Panc1 (cell line): ENCODE measurements around the gene SUPV3L1. TPM values are rescaled to one million over a fixed set of nuclear protein-coding genes. Genes with fewer than 3 reads are reported as not detected.

Experiments
- ATAC-seq: fragments of 200-7000 bp; cut with Tn5 transposase; 2 replicates; pipeline ENCODE4 v1.9.1; 2020; ENCODE audit warnings: mild to moderate bottlenecking, moderate library complexity
- BruUV-seq: library from RNA; stranded (reverse); fragments of 400-500 nt; replicated peaks from 2 replicates; lab custom pipeline; 2021; lab: Mats Ljungman, UMichigan
- CTCF ChIA-PET: fragments of 300-600 bp; sonication (Branson Sonifier 250); formaldehyde crosslinking; loops from one replicate; lab custom pipeline; 2022; ENCODE audit warnings: antibody characterized with exemption; lab: Charles Lee
- POLR2A ChIA-PET: fragments of 300-600 bp; sonication (Branson Sonifier 250); formaldehyde crosslinking; loops from one replicate; lab custom pipeline; 2022; ENCODE audit warnings: antibody characterized with exemption; lab: Charles Lee
- DNase-seq: peaks from one replicate; pipeline ENCODE4 v3.0.0-alpha.2; 2010; ENCODE audit warnings: low read depth, low spot score
- H3K27ac ChIP-seq: 2 replicates; pipeline ENCODE4 v1.5.1; 2011; ENCODE audit warnings: mild to moderate bottlenecking, low read length, inconsistent platforms
- H3K27me3 ChIP-seq: fragments of 200-500 bp; sonication (Bioruptor generic); 2 replicates; pipeline ENCODE4 v1.6.0; 2014; ENCODE audit warnings: low read length, inconsistent platforms; ENCODE audit not compliant: control insufficient read depth, insufficient read depth
- H3K36me3 ChIP-seq: fragments of 200-500 bp; sonication (Bioruptor generic); 2 replicates; pipeline ENCODE4 v1.5.1; 2014; ENCODE audit warnings: inconsistent platforms, mild to moderate bottlenecking, low read length, moderate library complexity; ENCODE audit not compliant: control insufficient read depth, insufficient read depth
- H3K4me1 ChIP-seq: 2 replicates; pipeline ENCODE4 v1.5.1; 2011; ENCODE audit warnings: inconsistent platforms, mild to moderate bottlenecking, low read length, moderate library complexity; ENCODE audit not compliant: control insufficient read depth, insufficient read depth
- H3K4me3 ChIP-seq, 2 experiments: 2 replicates each; pipeline ENCODE4 v1.5.1; 2011 to 2012; ENCODE audit warnings: low read depth in 2 of 2, low read length in 2 of 2, mild to moderate bottlenecking in 2 of 2, inconsistent platforms in 1 of 2, moderate library complexity in 1 of 2
- H3K9me3 ChIP-seq: fragments of 200-500 bp; sonication (Bioruptor generic); 2 replicates; pipeline ENCODE4 v1.5.1; 2014; ENCODE audit warnings: low read depth, mild to moderate bottlenecking, inconsistent platforms, low read length, moderate library complexity; ENCODE audit not compliant: control insufficient read depth, insufficient read depth
- POLR2AphosphoS5 ChIP-seq: IDR thresholded peaks from 2 replicates; pipeline ENCODE4 v1.6.1; 2012; ENCODE audit warnings: mild to moderate bottlenecking, low read depth, low read length, moderate library complexity
- SIN3A ChIP-seq: IDR thresholded peaks from 2 replicates; pipeline ENCODE4 v1.6.1; 2012; ENCODE audit warnings: low read depth, mild to moderate bottlenecking, low read length, moderate library complexity, borderline replicate concordance; ENCODE audit not compliant: insufficient read depth
- TCF7L2 ChIP-seq: IDR thresholded peaks from 2 replicates; pipeline ENCODE4 v1.6.1; 2011; ENCODE audit warnings: mild to moderate bottlenecking, low read depth, low read length, inconsistent platforms
- in situ Hi-C: cut with HindIII; loops from 2 replicates; pipeline ENCODE4 v1.10.0; 2016; ENCODE audit warnings: low sequenced_read_pairs, low pct_unique_long_range_greater_than_20kb
- intact Hi-C: fragments of 100-400 bp; cut with micrococcal nuclease; formaldehyde crosslinking; loops from one replicate; pipeline ENCODE4 v1.10.0; 2022; ENCODE audit not compliant: unreplicated experiment
- total RNA-seq: library from RNA; stranded (reverse); gene quantifications from one replicate; pipeline ENCODE4 v1.2.1, GENCODE V29; 2021; ENCODE audit not compliant: unreplicated experiment
- TF ChIP-seq, protein P1 (sequence below), 2 experiments: IDR thresholded peaks; 2 replicates each; pipeline ENCODE4 v1.6.1; 2011 to 2012; ENCODE audit warnings: low read depth in 2 of 2, control low read depth in 1 of 2, low read length in 1 of 2, mild to moderate bottlenecking in 1 of 2, moderate library complexity in 1 of 2; ENCODE audit not compliant: insufficient read depth in 1 of 2
- TF ChIP-seq, protein P2 (sequence below): fragments of 450-650 bp; IDR thresholded peaks from 2 replicates; pipeline ENCODE4 v1.5.1; 2017; ENCODE audit warnings: mild to moderate bottlenecking

Gene SUPV3L1
- total RNA-seq, 1 experiment from 2014 or later = 65.0 TPM

GRCh38 chr10:69211524-69211923 is 31.5 kb downstream of the SUPV3L1 start:
- Histone ChIP-seq H3K4me3 (no peak overlapping the region), H3K27me3 (no peaks in the 10 kb centered on the region), H3K36me3 (peaks cover 9% of the 10 kb centered on the region), H3K4me1 (peaks cover 8% of the 10 kb centered on the region; the same call in 1 of the 2 replicates), H3K27ac (no peak overlapping the region), H3K9me3 (no peaks in the 10 kb centered on the region)
- ATAC-seq (no peak), DNase-seq (no peak)
- in situ Hi-C loops (no loop called here), intact Hi-C loops (no loop called here)
- no TSS peak for BruUV-seq
- ChIA-PET CTCF (interaction anchor here (0.6 to 1.0 kb wide), 2 partner anchors 8 to 25 kb away, joined by 4 to 5 read pairs; no protein-coding TSS in a partner anchor), POLR2A (no interaction called here)
- no peak for TF ChIP-seq SIN3A
- TF ChIP-seq TCF7L2 = no peak
- TF ChIP-seq, protein P1, sequence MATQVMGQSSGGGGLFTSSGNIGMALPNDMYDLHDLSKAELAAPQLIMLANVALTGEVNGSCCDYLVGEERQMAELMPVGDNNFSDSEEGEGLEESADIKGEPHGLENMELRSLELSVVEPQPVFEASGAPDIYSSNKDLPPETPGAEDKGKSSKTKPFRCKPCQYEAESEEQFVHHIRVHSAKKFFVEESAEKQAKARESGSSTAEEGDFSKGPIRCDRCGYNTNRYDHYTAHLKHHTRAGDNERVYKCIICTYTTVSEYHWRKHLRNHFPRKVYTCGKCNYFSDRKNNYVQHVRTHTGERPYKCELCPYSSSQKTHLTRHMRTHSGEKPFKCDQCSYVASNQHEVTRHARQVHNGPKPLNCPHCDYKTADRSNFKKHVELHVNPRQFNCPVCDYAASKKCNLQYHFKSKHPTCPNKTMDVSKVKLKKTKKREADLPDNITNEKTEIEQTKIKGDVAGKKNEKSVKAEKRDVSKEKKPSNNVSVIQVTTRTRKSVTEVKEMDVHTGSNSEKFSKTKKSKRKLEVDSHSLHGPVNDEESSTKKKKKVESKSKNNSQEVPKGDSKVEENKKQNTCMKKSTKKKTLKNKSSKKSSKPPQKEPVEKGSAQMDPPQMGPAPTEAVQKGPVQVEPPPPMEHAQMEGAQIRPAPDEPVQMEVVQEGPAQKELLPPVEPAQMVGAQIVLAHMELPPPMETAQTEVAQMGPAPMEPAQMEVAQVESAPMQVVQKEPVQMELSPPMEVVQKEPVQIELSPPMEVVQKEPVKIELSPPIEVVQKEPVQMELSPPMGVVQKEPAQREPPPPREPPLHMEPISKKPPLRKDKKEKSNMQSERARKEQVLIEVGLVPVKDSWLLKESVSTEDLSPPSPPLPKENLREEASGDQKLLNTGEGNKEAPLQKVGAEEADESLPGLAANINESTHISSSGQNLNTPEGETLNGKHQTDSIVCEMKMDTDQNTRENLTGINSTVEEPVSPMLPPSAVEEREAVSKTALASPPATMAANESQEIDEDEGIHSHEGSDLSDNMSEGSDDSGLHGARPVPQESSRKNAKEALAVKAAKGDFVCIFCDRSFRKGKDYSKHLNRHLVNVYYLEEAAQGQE (IDR thresholded peaks at IDR 0.05; ENCODE audit: insufficient read depth in 1 of 2, low read depth in 2 of 2, low read length in 1 of 2) = no peak

DNA sequence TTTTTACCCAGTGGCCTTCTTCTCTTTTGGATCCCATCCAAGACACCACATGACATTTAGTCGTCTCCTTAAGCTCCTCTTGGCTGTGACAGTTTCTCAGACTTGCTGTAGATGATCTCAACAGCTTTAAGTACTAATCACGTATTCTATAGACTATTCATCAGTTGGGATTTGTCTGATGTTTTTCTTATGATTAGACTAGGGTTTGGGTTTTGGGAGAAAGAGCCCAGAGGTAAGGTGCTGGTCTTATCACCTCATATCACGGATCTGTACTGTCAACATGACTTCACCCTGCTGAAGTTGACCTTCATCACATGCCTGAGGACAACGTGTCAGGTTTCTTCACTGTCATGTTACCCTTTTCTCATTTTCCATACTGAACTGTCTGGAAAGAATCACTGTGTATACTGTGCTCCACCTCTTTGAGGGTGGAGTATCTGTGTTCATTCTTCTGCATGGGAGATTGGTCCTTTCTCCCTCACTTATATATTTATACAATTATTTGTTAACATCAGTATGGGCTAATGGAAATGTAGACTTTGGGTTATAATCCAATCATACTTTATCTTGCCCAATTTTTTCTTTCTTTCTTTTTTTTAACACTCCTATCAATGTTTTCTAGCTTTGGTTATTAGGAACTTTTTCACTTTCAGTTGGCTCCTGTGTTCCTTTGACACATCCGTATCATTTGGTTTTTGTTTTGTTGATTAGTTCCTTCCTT is 33.7 kb downstream of the SUPV3L1 start:
- in situ Hi-C loops (no loop called here), intact Hi-C loops (no loop called here)
- TF ChIP-seq POLR2AphosphoS5 = no peak
- TF ChIP-seq TCF7L2 = no peak
- TF ChIP-seq, protein P1 (IDR thresholded peaks at IDR 0.05; ENCODE audit: insufficient read depth in 1 of 2, low read depth in 2 of 2, low read length in 1 of 2) = no peak
- TF ChIP-seq, protein P2, sequence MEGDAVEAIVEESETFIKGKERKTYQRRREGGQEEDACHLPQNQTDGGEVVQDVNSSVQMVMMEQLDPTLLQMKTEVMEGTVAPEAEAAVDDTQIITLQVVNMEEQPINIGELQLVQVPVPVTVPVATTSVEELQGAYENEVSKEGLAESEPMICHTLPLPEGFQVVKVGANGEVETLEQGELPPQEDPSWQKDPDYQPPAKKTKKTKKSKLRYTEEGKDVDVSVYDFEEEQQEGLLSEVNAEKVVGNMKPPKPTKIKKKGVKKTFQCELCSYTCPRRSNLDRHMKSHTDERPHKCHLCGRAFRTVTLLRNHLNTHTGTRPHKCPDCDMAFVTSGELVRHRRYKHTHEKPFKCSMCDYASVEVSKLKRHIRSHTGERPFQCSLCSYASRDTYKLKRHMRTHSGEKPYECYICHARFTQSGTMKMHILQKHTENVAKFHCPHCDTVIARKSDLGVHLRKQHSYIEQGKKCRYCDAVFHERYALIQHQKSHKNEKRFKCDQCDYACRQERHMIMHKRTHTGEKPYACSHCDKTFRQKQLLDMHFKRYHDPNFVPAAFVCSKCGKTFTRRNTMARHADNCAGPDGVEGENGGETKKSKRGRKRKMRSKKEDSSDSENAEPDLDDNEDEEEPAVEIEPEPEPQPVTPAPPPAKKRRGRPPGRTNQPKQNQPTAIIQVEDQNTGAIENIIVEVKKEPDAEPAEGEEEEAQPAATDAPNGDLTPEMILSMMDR = no peak
- no peak for TF ChIP-seq SIN3A
- ATAC-seq (no peak), DNase-seq (no peak)
- no peaks in the 10 kb centered on the region for H3K36me3 ChIP-seq
- H3K27ac ChIP-seq = no peak overlapping the region
- H3K4me1 ChIP-seq = peaks cover 8% of the 10 kb centered on the region; the same call in 1 of the 2 replicates
- no TSS peak for BruUV-seq
- no peaks in the 10 kb centered on the region for H3K9me3 ChIP-seq
- H3K4me3 ChIP-seq = no peak overlapping the region
- no peaks in the 10 kb centered on the region for H3K27me3 ChIP-seq
- POLR2A ChIA-PET = no interaction called here
- CTCF ChIA-PET = no interaction called here
